ENCODE data around the gene IL12RB1.
"Not testable (repeated sequence)": the region's sequence is repeated elsewhere in the genome, so short reads cannot be mapped to it uniquely, and the experiment has no call there.

The IL12RB1 gene

DNA sequence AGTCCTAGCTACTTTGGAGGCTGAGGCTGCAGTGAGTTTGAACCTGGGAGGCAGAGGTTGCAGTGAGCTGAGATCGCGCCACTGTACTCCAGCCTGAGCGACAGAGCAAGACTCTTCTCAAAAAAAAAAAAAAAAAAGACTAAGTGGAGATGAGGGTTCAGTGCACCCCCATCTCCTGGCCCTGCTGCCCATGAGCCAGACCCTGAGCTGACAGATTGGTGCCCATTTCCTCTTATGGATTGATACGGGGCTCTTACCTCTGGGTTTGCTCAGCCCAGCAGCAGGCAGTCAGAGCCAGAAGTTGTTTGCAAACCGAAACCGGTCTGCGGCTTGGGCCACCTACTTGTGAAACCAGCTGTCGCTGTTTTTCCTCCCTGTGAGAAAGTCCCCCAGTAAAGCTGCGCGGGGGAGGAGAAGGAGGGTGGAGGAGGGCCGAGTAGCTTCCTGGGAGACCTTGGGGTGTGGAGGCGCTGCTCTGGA lies 41.9 kb downstream of the IL12RB1 start:
- DNase-seq = peak; percentile 43

DNA sequence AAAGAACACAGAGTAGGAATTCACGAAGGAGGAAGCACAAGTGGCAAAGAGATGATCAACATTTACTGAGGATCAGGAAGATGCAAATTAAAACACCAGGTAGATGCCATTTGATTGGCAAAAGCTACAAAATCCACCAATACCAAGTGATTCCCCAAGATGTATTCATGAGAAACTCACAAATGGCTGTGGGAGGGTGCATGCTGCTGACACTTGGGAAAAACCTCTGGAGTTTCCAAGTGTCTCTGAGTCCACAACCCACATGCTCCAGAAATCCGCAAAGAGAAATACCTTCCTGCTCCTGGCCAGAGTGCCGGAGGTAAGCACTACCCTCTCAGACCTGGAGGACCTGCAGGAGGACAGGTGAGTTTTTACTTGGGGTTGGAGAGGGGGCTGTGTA lies 43.1 kb downstream of the IL12RB1 start:
- DNase-seq = no peak

DNA sequence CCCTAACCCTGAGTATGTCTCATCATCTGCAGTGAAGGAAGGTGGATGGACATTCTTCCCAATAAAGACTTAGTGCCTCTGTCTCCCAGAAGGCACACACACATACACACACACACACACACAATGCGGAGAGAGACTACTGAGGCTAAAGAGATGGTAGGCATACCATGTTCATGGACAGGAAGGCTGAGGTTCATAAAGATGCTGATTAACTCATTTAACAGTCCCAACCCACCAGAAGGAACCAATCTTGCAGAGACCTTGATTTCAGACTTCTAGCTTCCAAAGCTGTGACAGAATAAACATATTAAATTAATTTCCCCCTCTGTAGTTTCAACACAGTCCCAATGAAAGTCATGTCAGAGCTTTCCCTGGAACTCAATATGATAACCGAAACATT lies 45.7 kb downstream of the IL12RB1 start:
- no peak for DNase-seq

DNA sequence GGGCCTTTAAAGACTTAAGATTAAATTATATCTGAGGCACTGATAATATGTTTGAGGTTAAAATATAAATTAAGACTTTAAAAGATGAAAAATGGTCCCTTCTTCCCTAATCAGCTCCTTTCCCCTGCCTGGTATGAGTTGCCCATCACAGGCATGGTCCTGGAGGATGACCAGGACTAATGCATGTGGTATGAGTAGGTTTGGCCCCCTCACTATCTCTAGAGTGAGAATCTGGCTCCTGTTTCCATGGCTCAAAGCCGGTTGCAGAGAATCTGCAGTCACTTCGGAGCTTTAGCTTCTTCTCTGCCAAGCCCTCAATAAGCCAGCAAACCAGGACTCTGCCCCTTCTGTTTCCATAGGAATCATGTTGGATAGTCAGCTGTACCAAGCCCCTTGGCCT lies 54.6 kb downstream of the IL12RB1 start:
- DNase-seq = not testable (repeated sequence)

DNA sequence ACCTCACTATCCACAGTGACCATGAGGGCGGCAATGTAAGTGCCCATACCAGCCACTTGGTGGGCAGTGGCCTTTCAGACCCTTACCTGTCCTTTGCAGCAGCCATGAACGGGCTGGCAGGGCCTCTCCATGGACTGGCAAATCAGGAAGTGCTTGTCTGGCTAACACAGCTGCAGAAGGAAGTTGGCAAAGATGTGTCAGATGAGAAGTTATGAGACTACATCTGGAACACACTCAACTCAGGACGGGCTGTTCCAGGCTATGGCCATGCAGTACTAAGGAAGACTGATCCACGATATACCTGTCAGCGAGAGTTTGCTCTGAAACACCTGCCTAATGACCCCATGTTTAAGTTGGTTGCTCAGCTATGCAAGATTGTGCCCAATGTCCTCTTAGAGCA lies 55.3 kb downstream of the IL12RB1 start:
- not testable (repeated sequence) for DNase-seq

DNA sequence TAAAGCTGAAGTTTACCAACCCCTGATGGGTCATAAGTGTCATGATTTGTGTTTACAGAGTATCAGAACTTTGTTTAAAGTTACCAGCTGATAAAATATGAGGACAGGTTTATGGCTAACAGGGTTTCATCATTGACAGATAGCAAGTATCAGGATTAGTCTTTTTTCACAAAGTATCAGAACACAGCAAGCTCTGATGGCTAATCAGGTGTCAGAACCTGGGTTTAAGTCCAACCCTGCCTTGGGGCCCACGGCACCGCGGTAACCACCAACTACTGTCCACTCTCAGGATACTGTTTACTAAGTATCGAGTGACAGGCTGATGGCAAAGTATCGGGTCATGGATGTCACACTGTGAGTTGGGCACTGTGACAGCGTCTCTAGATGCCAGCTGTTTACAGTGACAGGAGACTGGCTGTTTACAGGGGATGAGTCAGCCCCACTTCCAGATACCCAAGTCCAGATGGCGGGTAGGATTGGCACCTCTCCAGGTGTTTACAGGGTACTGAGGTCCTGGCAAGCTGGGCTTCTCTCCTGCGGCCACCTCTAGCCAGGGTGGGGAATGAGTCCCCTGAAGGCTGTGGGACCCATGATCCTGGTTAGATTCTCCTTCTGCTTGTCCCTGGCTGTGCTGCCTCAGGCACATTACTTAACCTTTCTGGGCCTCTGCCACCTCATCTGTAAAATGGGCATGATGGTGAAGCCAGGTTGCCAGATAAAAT lies 57.0 kb downstream of the IL12RB1 start:
- peak; percentile 10 for DNase-seq

DNA sequence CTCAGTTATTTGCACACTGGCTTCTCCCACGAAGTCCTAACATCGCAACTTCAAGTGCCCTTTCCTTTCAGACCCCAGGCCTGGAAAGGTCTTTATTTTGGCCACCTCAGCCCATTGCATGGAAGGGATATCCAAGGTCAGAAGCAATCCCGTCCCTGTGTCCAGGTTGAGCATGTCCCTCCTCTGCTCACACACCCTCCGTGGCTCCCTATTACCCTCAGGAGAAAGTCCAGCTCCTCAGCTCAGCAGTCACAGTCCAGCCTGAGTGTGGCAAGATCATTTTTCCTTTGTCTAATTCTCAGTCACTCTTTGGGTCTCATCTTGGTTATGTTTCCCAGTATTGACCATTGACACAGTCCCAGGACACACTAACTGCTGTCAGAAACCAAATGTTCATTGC lies 59.6 kb downstream of the IL12RB1 start:
- no peak for DNase-seq

DNA sequence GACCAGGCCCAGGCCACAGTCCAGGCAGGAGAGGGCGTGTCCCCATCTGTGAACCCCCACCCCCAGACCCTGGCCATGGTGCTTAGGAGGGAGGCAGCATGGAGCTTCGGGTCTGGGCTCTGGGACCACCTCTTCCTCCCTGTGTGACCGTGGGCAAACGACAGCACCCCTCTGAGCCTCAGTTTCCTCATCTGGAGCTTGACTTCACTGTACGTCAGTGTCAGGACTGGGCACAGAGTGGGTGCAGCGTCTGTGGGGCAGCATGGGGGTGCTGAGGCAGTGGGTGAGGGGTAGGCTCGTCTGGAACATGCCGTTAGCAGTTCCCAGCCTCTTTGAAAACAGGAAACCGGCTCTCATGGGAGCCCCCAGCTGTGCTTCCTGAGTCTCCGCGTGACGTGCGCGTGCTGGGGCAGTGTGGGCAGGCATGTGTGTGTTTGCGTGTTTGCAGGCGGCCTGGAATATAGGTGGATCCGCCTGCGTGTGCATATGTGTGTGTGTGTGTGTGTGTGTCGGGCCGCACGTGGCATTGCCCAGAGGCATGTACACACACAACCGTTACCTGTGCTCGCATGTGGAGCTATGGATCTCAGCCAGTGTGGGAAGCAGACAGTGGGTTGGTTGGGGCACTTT lies 63.0 kb downstream of the IL12RB1 start:
- no peak for DNase-seq

DNA sequence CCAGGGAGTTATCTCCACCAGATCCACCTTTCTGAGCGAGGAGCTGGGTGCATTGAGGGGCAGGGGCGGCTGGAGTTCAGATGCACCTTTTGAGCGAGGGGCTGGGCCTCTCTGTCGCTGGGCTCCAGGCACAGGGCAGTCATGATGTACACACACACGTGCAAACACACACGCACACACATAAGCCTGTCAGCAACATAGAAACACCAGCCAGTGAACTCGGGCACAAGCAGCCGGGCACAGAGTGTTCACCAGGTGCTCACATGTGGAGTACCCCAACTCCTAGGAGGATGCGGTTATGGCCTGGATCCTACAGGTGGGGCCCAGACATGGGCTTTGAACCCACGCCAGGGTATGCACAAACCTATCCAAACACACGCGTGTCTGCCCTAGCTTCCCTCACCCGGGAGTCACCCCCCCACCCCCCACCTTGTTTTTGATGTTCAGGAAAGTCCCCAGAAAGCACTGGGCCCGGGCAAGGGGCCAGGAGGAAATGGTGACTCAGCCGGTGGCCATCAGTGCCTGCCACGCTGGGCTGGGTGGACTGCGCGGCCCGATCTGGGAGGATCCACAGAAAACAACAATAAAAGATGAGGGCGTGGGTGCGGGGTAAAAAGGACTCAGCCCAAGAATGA lies 65.5 kb downstream of the IL12RB1 start:
- peak; percentile 64 for DNase-seq

DNA sequence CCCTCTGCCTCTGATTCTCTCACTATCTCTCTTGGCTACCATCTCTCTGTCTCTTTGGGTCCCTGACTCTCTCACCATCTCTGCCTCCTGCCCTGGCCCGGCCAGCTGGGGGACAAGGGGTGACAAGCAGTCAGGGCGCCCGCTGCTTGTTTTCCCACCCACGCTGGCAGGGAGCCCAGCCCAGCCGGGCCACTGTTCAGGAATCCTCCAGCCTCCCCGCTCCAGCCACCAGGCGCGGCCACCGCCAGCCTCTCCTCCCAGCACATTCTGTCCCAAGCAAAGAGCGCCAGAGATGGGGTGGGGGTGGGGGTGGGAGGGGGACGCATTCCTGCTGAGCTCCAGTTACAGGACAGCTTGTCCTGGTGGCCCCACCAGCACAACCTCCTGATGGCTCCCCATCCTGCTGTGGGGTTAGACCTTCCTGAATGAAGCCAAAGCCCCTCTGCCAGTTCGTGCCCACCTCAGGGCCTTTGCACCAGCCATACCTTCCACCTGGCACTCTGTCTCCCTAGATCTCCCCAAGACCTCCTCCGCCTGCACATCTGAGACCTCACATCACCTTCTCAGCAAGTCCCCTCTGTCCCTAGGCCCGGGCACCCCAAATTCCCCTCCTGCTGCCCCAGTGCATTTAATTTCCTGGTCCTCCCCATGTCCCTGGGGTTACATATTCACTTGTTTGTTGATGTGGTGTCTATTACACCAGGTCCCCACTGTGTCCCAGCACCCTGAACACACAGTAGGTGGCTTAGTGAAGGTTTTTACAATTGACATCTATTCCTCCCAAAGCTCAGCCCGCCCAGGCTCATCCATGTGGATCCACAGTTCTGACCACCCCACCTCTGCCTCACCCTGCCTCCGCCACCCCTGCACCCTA lies 66.3 kb downstream of the IL12RB1 start:
- peak; percentile 26 for DNase-seq

DNA sequence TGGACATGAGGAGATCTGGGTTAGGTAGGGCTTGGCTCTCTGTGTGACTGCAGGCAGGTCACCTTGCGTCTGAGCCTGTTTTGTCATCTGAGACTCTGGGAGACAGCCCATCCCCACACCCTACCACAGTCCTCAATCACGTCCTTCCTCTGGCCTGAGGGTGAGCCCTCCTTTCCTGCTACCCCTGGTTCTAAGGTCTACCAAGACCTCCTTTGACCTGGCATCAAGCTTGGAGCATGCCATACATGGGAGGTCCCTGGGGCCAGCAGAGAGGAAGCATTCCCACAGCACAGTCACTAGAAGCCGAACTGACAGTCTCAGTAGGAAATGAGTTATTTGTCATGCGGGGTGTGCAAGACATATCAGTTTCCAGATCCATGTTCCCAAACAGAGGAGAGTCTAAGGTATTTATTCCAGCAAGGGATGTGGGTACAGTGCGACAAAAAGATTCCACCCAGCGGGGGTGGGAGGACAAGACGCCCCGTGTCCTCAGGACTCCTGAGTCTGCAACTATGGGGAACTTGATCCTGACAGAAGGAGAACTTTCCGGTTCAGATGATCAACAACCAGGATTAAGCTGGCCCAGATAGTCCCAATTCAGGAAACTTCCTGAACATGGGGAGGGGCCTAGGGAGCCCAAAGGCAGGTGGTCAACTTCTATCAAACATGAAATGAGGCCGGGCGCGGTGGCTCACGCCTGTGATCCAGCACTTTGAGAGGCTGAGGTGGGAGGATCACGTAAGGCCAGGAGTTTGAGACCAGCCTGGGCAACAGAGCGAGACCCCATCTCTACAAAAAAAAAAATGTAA lies 69.3 kb downstream of the IL12RB1 start:
- no peak for DNase-seq

DNA sequence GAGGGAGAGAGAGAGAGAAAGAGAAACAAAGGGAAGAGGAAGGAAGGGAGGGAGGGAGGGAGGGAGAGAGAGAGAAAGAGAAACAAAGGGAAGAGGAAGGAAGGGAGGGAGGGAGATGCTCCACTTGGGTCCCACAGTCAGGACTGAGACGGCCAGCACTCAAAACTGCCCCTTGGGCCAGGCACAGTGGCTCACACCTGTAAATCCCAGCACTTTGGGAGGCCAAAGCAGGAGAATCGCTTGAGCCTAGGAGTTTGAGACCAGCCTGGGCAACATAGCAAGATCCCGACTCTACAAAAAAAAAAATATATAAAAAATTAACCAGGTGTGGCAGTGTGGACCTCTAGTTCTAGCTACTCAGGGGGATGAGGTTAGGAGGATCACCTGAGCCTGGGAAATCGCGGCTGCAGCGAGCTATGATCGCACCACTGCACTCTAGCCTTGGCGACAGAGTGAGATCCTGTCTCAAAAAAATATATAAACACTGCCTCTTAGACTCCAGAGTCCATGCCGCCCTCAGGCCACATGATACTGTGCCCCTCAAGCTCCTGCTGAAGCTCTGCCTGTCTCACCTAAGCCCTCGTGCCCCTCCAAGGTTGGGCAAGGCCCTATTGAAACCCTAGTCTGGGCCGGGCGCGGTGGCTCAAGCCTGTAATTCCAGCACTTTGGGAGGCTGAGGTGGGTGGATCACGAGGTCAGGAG lies 70.4 kb downstream of the IL12RB1 start:
- no peak for DNase-seq

DNA sequence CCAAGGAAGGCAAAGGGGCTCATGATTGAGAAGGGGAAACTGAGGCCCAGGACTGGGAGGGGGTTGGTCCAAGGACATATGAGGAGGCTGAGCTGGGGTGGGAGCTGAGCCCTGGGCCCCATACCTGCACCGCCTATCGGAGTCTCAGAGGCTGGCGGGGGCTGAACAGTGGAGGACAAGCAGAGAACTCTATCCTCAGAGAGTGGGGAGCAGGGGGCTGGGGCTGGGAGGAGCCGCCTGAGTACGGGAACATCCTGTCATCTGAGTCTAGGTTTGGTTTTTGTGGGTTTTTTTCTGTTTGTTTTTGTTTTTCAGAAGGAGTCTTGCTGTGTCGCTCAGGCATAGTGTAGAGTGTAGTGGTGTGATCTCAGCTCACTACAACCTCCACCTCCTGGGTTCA lies 72.5 kb downstream of the IL12RB1 start:
- DNase-seq = no peak

DNA sequence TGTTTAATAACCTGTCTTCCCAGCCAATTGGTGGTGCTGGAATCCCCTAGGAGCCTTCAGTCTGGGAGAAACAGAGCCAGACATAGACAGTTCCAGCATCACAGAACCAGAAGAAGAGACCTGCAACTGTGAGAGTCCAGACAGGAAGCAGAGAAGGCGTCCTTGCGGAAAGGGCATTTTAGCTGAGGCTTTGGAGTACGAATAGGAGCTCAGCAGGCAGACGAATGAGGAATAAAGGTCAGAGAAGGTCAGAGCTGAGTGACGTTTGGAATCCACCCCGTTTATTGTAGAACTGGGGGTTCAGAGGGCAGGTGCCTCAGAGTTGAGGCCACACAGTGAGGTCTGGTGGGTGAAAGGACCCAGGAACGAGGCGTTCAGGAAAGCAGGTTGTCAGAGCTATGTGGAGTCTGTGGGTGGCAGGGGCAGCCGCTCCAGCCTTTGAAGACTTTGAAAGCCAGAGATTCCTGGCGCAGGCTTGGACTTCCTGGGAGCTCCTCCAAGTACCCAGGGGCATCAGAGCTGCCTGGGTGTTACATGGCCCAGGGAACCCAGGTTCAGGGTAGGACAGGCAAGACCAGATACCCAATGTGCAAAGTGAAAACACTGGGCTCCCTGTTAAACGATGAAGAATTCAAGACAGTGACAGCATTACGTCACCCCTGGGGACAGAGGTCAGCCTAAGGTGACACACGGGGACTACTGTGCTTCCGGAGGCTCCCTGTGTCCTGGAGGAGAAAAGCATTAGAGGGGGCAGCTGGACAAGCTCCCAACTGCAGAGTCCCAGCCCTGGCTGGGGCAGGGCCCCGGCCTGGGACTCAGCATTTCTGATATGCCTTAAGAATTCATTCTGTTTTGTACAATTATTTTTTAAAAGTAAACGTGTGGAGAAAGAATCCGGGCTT lies 73.3 kb downstream of the IL12RB1 start:
- DNase-seq = no peak

DNA sequence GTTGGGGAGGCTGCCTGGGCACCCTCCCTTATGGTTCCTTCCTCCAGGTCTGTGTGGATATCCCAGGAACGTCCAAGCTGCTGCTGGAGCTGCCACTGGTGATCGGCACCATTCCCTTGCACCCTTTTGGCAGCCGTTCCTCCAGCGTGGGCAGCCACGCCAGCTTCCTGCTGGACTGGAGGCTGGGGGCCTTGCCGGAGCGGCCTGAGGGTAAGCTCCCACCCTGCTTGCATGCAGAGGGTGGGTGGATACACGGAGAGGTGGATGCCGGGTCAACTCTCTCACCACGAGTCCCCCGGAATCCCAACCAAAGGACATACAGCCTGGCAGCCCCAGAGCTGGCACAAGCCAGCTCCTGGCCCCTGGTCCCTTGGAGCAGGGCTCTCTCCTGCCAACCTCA lies 76.6 kb downstream of the IL12RB1 start:
- no peak for DNase-seq

DNA sequence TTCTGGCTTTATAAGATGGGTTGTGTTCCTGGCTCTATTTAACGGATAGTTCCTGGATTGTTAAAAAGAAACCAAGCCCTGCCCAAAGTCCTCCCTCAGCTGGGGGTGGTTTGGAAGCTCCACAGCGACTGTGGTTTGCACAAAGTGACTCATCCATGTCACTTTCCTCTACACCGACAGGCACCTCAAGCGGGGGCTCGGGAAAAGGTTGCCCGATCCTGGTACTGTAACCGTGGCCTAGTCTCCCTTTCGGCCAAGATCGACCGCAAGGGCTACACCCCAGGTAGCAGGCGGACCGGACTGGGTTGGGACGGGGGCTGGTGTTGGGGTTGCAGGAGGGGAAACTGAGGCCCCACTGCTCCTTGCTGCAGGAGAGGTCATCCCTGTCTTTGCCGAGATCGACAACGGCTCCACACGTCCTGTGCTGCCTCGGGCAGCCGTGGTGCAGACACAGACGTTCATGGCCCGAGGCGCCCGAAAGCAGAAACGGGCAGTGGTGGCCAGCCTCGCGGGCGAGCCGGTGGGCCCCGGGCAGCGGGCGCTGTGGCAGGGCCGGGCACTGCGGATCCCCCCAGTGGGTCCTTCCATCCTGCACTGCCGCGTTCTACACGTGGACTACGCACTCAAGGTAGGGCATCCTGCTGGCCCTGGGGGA lies 77.2 kb downstream of the IL12RB1 start:
- DNase-seq = no peak

Measured in HCEC 1CT (cell line).